Measurements from ENCODE around the gene GLRX.

- no peak for TF ChIP-seq CTCF (optimal IDR thresholded peaks at IDR 0.05 in 1 of 3, IDR thresholded peaks at IDR 0.05 in 1 of 3, conservative IDR thresholded peaks at IDR 0.05 in 1 of 3; ENCODE audit: extremely low read depth in 1 of 3, insufficient read depth in 2 of 3, low read length in 3 of 3)
- TF ChIP-seq EZH2 (IDR thresholded peaks at IDR 0.05; ENCODE audit: low read length), result no peak
Observed at GRCh38 chr5:95857185-95857945, 34.8 kb upstream of the GLRX start.
